GM18951 (cell line): Measurements from ENCODE around the gene ZNF385A.

ENCODE experiments used
- POLR2A ChIP-seq: IDR thresholded peaks from 4 replicates; pipeline ENCODE4 v1.6.1; 2011; ENCODE audit warnings: mild to moderate bottlenecking; ENCODE audit not compliant: insufficient read length, insufficient read depth; ENCODE audit errors: extremely low read depth
- in situ Hi-C: fragments of 300-500 bp; cut with MboI; formaldehyde crosslinking; loops from one replicate; pipeline ENCODE4 v1.12.0; 2022; ENCODE audit warnings: low sequenced_read_pairs, mixed read lengths, inconsistent platforms; ENCODE audit not compliant: unreplicated experiment

ZNF385A gene

DNA sequence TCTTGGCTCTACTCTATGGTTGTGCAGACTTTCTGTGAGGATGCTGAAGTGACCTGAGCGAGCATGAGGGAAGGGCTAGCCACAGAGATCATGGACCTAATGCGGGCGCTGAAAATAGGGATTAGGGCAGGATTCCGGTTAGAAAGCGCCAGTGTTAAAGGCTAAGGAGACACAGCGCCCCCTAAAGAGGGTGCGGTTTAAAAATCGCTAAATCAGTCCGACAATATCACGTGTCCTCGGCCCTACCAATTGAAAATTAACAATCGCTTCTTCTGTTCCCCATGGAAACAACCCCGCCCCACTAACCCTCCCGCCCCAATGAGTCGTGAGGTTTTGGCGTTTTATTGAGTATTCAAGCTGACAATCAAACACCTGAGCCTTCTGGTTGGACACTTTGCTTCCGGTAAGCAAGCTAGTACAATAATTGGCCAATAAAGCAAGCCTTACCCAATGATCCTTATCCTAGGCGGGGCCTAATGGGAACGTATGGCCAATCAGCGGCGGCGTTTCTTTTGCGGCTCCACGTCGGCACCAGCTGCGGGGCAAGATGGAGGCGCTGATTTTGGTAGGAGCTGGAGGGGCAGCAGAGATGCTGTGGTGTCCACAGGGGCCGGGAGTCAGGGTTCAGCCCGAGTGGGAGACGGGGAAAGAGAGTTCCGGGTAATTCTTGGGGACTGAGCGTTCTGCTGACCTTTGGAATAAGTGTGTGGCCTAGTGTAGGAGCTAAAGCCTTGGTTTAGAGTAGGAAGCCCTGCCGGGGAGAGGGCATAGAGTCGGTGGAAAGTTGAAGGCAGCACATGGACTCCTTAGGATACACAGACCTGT is 59.7 kb downstream of the ZNF385A start, which contains the start of gene COPZ1:
Gene COPZ1, plus strand, starts transcription at position 515 of the 825 bp plus-strand sequence. Its CDS starts 33 bp downstream, at position 548.
- in situ Hi-C loops = no loop called here
- peak; percentile 75 for TF ChIP-seq POLR2A

DNA sequence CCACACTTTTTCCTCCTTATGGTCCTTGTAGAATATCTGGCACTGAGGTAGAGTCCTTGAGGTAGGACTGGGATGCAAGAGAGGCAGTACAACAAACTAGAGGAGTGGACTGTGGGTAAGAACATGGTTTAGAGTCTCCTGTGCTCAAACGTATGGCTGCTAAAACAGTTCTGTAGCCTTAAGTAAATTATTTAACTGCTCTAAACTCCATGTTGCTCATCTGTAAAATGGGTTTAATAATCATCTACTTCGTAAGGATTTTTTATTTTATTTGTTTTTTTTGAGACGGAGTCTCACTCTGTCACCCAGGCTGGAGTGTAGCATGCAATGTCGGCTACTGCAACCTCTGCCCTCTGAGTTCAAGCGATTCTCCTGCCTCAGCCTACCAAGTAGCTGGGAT is 63.2 kb downstream of the ZNF385A start:
- in situ Hi-C loops = no loop called here
- TF ChIP-seq POLR2A = no peak
